Hepatocyte (in vitro differentiated cells): ENCODE results near the gene SLC13A5. TPM values are rescaled to one million over a fixed set of nuclear protein-coding genes. Genes with fewer than 3 reads are reported as not detected.

ENCODE experiments used
- DNase-seq: peaks from one replicate; pipeline ENCODE4 v3.0.0-alpha.2; 2016; ENCODE audit warnings: low spot score
- H2AFZ ChIP-seq: fragments of 200-600 bp; sonication (generic); 2 replicates; pipeline ENCODE4 v1.6.0; 2016; ENCODE audit warnings: antibody characterized with exemption, mild to moderate bottlenecking
- H3K27ac ChIP-seq: fragments of 200-600 bp; sonication (generic); 2 replicates; pipeline ENCODE4 v1.5.1; 2016; ENCODE audit warnings: mild to moderate bottlenecking
- H3K27me3 ChIP-seq: fragments of 200-600 bp; sonication (generic); 2 replicates; pipeline ENCODE4 v1.6.1; 2016
- H3K36me3 ChIP-seq: fragments of 200-600 bp; sonication (generic); replicated peaks from 2 replicates; pipeline ENCODE4 v1.5.1; 2016; ENCODE audit warnings: low read depth; ENCODE audit not compliant: insufficient read depth
- H3K4me1 ChIP-seq: fragments of 200-600 bp; sonication (generic); 2 replicates; pipeline ENCODE4 v1.5.1; 2016; ENCODE audit warnings: mild to moderate bottlenecking, moderate library complexity; ENCODE audit not compliant: insufficient read depth
- H3K4me2 ChIP-seq: fragments of 200-600 bp; sonication (generic); 2 replicates; pipeline ENCODE4 v1.6.0; 2016
- H3K4me3 ChIP-seq: fragments of 200-600 bp; sonication (generic); 2 replicates; pipeline ENCODE4 v1.5.1; 2016; ENCODE audit warnings: mild to moderate bottlenecking
- H3K79me2 ChIP-seq: fragments of 200-600 bp; sonication (generic); 2 replicates; pipeline ENCODE4 v1.6.0; 2017; ENCODE audit warnings: mild to moderate bottlenecking
- H3K9me2 ChIP-seq: fragments of 200-600 bp; sonication (generic); replicated peaks from 2 replicates; pipeline ENCODE4 v1.6.0; 2017; ENCODE audit warnings: mild to moderate bottlenecking; ENCODE audit not compliant: insufficient read depth
- H3K9me3 ChIP-seq: fragments of 200-600 bp; sonication (generic); 2 replicates; pipeline ENCODE4 v1.5.1; 2016; ENCODE audit warnings: low read depth, mild to moderate bottlenecking
- H4K20me1 ChIP-seq: fragments of 200-600 bp; sonication (generic); 2 replicates; pipeline ENCODE4 v1.6.0; 2016; ENCODE audit warnings: mild to moderate bottlenecking; ENCODE audit not compliant: insufficient read depth, poor library complexity, severe bottlenecking
- EZH2 ChIP-seq: fragments of 200-600 bp; sonication (generic); IDR thresholded peaks from 2 replicates; pipeline ENCODE4 v1.6.1; 2016; ENCODE audit warnings: antibody characterized with exemption, mild to moderate bottlenecking, borderline replicate concordance
- EZH2phosphoT487 ChIP-seq: fragments of 200-600 bp; sonication (generic); IDR thresholded peaks from one replicate; pipeline ENCODE4 v1.6.1; 2018; ENCODE audit warnings: antibody characterized with exemption, mild to moderate bottlenecking, low read depth, moderate library complexity; ENCODE audit not compliant: unreplicated experiment, severe bottlenecking
- WGBS: methylation state at CpG from one replicate; pipeline ENCODE4 v1.1.6; 2016; ENCODE audit warnings: low lambda C conversion rate; ENCODE audit errors: missing lambda C conversion rate; 5-methylcytosine and 5-hydroxymethylcytosine counted together
- polyA plus RNA-seq: library from polyadenylated mRNA; unstranded; fragments of >200 nt; fragmentation: Nextera tagmentation; extraction: Ambion mirVana; gene quantifications from 2 replicates; pipeline ENCODE4 v1.2.1, GENCODE V29; 2016
- total RNA-seq: library from RNA; depleted of rRNA; stranded (reverse); fragments of >200 nt; gene quantifications from 2 replicates; pipeline ENCODE4 v1.2.3, GENCODE V29; 2014
- TF ChIP-seq, protein P1 (sequence below): fragments of 200-600 bp; sonication (generic); IDR thresholded peaks from 2 replicates; pipeline ENCODE4 v1.5.1; 2016; ENCODE audit warnings: antibody characterized with exemption, mild to moderate bottlenecking; ENCODE audit not compliant: poor library complexity

The SLC13A5 gene
- total and polyA plus RNA-seq, 2 experiments from 2014 or later, result 7.3 to 18.5 TPM

DNA sequence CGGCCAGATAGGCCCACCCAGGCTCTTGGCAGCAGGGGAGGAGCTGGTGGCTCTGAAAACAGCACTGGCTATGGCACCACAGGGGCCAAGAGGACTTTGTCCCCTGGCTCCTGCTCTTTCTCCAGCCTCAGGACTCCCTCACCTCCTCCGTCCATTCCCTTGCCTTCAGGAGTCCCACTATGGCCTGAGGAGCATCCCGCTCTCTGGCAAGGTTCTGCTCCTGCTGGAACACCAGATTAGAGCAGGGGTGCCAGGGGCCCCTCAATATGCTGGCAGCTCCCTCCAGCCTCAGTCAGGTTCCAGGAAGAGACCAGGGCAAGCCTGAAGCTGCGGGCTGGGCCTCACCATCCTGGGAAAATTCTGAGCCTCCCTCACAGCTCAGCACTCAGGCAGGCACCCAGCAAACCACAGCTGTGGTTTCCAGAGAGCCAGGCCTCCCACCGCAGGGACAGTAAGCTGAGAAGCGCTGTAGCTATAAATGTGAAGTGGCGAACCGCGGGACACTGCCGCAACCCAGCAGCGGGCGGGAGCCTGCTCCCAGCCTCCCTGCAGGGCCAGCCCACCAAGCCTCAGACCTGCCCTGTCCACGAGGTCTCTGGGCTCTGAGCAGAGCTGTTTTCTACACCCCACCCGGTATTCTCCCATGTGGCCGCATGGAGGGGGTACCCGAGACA is 35.9 kb downstream of the SLC13A5 start:
- H3K27me3 ChIP-seq, result no peaks in the 10 kb centered on the region
- H3K4me1 ChIP-seq, result peaks cover 14% of the 10 kb centered on the region
- peak overlapping the region; percentile 27 for H3K27ac ChIP-seq
- H3K4me2 ChIP-seq, result no peak overlapping the region
- H3K36me3 ChIP-seq, result no peaks in the 10 kb centered on the region
- H4K20me1 ChIP-seq, result no peaks in the 10 kb centered on the region
- H3K4me3 ChIP-seq, result no peak overlapping the region
- no peaks in the 10 kb centered on the region for H3K9me3 ChIP-seq
- TF ChIP-seq, protein P1, sequence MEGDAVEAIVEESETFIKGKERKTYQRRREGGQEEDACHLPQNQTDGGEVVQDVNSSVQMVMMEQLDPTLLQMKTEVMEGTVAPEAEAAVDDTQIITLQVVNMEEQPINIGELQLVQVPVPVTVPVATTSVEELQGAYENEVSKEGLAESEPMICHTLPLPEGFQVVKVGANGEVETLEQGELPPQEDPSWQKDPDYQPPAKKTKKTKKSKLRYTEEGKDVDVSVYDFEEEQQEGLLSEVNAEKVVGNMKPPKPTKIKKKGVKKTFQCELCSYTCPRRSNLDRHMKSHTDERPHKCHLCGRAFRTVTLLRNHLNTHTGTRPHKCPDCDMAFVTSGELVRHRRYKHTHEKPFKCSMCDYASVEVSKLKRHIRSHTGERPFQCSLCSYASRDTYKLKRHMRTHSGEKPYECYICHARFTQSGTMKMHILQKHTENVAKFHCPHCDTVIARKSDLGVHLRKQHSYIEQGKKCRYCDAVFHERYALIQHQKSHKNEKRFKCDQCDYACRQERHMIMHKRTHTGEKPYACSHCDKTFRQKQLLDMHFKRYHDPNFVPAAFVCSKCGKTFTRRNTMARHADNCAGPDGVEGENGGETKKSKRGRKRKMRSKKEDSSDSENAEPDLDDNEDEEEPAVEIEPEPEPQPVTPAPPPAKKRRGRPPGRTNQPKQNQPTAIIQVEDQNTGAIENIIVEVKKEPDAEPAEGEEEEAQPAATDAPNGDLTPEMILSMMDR, result no peak
- no peak for TF ChIP-seq EZH2phosphoT487
- TF ChIP-seq EZH2, result no peak
- H3K79me2 ChIP-seq, result no peaks in the 10 kb centered on the region
- no peak for DNase-seq
- WGBS, result 66% methylated on average over 16 of the region's 16 CpGs
- H3K9me2 ChIP-seq, result no peaks in the 10 kb centered on the region
- H2AFZ ChIP-seq, result no peak overlapping the region

DNA sequence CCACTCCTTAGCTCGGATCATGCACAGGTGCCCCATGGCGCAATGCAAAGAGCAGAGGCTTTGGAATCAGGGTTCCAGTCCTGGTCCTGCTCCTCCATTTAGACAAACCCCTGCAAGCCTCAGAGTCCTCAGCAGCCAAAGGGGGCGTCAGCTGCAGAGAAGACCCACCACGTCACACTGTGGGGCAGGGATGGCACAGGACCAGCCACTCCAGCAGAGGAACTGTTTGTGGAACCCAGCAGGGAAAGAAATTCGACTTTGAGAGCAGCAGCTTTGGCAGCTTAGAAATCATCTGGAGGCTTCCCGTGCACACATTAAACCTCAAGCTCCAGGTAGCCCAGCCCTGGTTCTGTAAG is 36.4 kb downstream of the SLC13A5 start:
- H3K27me3 ChIP-seq, result no peaks in the 10 kb centered on the region
- no peak for TF ChIP-seq EZH2
- TF ChIP-seq EZH2phosphoT487, result no peak
- TF ChIP-seq, protein P1, result no peak
- H3K9me3 ChIP-seq, result no peaks in the 10 kb centered on the region
- peaks cover 14% of the 10 kb centered on the region for H3K4me1 ChIP-seq
- WGBS, result 71% methylated on average over 6 of the region's 6 CpGs
- no peak overlapping the region for H3K4me2 ChIP-seq
- H3K9me2 ChIP-seq, result no peaks in the 10 kb centered on the region
- no peaks in the 10 kb centered on the region for H3K79me2 ChIP-seq
- no peak overlapping the region for H2AFZ ChIP-seq
- no peak overlapping the region for H3K4me3 ChIP-seq
- H3K36me3 ChIP-seq, result no peaks in the 10 kb centered on the region
- DNase-seq, result no peak
- peak overlapping the region; percentile 27 for H3K27ac ChIP-seq
- no peaks in the 10 kb centered on the region for H4K20me1 ChIP-seq

DNA sequence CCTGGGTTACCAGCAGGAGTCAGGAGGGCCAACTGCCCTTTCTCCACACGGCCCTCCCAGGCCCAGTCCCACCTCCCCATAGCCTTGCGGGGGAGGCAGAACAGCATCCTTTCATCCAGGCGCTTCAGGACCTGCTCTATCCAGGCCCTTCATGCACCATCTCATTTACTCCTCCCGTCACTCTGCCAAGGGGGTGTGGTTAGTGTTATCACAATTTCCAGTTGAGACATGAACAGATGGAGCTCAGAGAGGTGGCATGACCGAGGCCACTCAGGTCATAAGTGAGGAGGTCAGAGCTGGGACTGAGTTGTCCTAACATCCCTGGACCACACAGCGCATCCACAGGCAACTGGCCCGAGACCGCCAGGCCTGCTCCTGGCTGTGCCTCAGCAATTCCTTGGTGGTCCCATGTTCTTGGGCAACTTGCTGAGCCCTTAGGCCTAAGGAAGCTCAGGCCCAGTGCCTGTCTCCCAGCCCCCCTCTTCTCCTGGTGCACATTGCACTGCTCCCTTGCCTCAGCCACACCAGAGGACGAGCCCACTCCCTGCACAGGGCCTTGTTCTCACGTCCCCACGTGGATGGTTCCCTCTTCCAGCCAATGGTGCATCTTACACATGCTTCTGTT is 37.9 kb downstream of the SLC13A5 start:
- no peak overlapping the region for H3K4me2 ChIP-seq
- no peaks in the 10 kb centered on the region for H3K79me2 ChIP-seq
- no peak for DNase-seq
- peaks cover 10% of the 10 kb centered on the region for H3K4me1 ChIP-seq
- H3K27ac ChIP-seq, result no peak overlapping the region
- 87% methylated on average over 11 of the region's 11 CpGs for WGBS
- no peaks in the 10 kb centered on the region for H3K9me3 ChIP-seq
- H4K20me1 ChIP-seq, result no peaks in the 10 kb centered on the region
- H3K4me3 ChIP-seq, result no peak overlapping the region
- no peaks in the 10 kb centered on the region for H3K9me2 ChIP-seq
- no peak for TF ChIP-seq EZH2
- no peak for TF ChIP-seq EZH2phosphoT487
- TF ChIP-seq, protein P1, result no peak
- H3K27me3 ChIP-seq, result no peaks in the 10 kb centered on the region
- H3K36me3 ChIP-seq, result no peaks in the 10 kb centered on the region
- no peak overlapping the region for H2AFZ ChIP-seq
